DND-41 (cell line): ENCODE measurements around the gene FGB.

Experiments used
- CTCF ChIP-seq: IDR thresholded peaks from 2 replicates; pipeline ENCODE4 v1.5.1; 2012; ENCODE audit warnings: borderline replicate concordance, low read length, moderate library complexity, mild to moderate bottlenecking; ENCODE audit not compliant: poor library complexity, severe bottlenecking; ENCODE audit errors: extremely low read depth
- EZH2 ChIP-seq: IDR thresholded peaks from 3 replicates; pipeline ENCODE4 v1.6.1; 2012; ENCODE audit warnings: borderline replicate concordance, low read depth, mild to moderate bottlenecking, moderate library complexity, low read length, inconsistent platforms; ENCODE audit not compliant: severe bottlenecking

- no peak for TF ChIP-seq CTCF
- no peak for TF ChIP-seq EZH2
Observed at GRCh38 chr4:154559141-154559493, 3.7 kb upstream of the FGB start.
